ENCODE data around the gene TRAF3IP1. TPM values are rescaled to one million over a fixed set of nuclear protein-coding genes. Genes with fewer than 3 reads are reported as not detected.

Gene TRAF3IP1
- total RNA-seq, 2 experiments from 2014 or later: 7.9 to 9.2 TPM

DNA sequence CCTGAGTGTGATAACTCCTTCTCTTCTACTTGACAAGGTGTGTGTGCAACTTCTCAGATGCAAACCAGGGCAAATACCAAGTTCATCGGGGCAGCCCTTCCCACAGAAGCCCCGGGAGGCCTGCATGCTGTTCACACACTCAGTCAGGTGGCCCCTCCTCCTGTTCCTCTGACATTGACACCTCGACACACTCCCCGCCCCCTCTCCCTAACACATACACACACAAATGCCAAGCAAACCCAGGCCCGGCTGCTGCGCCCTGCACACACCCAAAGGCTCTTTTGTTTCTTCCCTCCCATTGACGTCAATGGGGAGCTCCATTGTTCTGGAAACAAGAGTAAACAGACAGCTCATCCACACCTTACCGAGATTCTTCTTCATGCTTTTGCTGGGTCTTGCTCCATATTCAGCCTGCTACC lies 30.2 kb upstream of the TRAF3IP1 start:
- ChIA-PET POLR2A (no interaction called here), CTCF (interaction anchor here (1.3 kb wide), 1 partner anchor 31 kb away, joined by 3 read pairs; no protein-coding TSS in a partner anchor)
- peak overlapping the region; percentile 96 for H3K27ac Mint-ChIP-seq
- H3K27me3 Mint-ChIP-seq: no peaks in the 10 kb centered on the region
- DNase-seq: no peak
- no peaks in the 10 kb centered on the region for H3K9me3 Mint-ChIP-seq
- peaks cover 29% of the 10 kb centered on the region for H3K4me1 Mint-ChIP-seq
- peak overlapping the region; percentile 88 for H3K4me3 Mint-ChIP-seq
- H3K36me3 Mint-ChIP-seq (ENCODE audit: low read depth): no peaks in the 10 kb centered on the region

DNA sequence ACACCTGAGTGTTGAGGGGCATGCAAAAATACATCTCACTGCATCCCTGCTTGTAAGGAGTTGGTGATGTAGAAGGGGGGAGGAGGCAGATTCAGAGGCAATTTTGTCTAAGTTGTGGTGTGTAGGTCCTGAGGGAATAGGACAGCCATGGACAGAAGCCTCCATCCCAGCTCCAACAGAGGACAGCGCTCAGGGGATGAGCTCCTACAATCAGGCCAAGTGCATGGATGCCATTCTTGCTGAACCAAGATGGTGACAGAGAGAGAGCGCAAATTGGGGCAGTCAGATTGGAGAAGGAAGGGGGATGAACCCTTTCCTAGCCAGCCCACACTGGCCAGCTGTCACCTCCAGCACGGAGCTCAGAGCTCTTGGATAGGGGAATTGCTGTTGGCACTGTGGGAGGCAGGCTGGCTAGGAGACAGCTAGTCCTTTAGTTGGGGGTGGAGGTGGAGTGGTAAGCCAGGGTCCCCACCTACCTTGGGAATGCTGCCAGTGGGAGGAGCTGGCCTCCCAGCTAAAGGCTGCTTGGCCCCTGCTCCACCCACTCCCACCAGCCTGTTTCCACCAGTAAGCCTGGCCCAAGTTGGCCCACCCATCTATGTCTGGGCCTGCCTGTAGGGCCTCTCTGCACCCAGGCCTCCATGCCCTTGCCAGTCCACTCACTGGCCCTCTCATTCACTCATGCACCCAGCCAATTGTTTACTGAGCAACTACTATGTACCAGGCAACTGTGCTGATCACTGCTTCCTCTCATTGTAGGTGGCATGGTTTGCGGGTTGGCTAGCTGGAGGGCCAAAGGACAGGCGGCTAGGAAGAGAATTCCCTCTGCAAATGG lies 29.4 kb upstream of the TRAF3IP1 start:
- H3K4me3 Mint-ChIP-seq: no peak overlapping the region
- ChIA-PET POLR2A (no interaction called here), CTCF (interaction anchor here (0.8 to 1.2 kb wide), 3 partner anchors 27 to 778 kb away, joined by 3 read pairs; no protein-coding TSS in a partner anchor)
- no peak overlapping the region for H3K27ac Mint-ChIP-seq
- H3K36me3 Mint-ChIP-seq (ENCODE audit: low read depth): no peaks in the 10 kb centered on the region
- no peaks in the 10 kb centered on the region for H3K27me3 Mint-ChIP-seq
- no peak for DNase-seq
- H3K9me3 Mint-ChIP-seq: no peaks in the 10 kb centered on the region
- peaks cover 29% of the 10 kb centered on the region for H3K4me1 Mint-ChIP-seq

DNA sequence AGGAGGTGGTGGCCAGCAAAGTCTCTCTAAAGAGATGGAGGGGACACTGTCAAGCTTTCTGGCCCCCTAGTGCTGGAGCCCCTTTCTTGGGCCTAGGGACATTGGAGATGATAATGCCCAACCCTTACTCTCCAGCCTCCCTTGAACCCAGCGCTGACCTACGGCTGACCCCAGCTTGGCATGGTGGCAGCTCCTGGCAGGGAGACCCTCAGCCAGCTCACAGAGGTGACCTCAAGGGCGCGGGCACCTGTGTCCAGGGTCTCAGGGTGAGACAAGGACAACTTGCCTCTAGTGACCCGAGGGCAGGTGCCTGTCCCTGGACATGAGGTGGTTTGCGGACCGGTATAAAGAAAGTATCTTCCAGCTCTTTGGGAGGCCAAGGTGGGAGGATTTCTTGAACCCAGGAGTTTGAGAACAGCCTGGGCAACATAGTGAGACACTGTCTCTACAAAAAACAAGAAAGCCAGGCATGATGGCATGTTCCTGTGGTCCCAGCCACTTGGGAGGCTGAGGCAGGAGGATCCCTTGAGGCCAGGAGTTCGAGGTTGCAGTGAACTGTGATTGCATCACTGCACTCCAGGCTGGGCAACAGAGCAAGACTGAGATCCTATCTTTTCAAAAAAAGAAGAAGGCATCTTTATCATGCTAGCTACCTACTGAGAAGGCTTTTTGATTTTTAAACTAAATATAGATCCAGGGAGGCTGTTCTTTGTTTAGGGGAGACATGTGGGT lies 28.6 kb upstream of the TRAF3IP1 start:
- Mint-ChIP-seq H3K36me3 (ENCODE audit: low read depth) (no peaks in the 10 kb centered on the region), H3K27me3 (no peaks in the 10 kb centered on the region), H3K4me1 (peaks cover 23% of the 10 kb centered on the region), H3K27ac (no peak overlapping the region), H3K4me3 (no peak overlapping the region), H3K9me3 (no peaks in the 10 kb centered on the region)
- CTCF ChIA-PET: interaction anchor here (0.8 to 1.2 kb wide), 3 partner anchors 28 to 779 kb away, joined by 3 read pairs; no protein-coding TSS in a partner anchor
- POLR2A ChIA-PET: no interaction called here
- DNase-seq: no peak

DNA sequence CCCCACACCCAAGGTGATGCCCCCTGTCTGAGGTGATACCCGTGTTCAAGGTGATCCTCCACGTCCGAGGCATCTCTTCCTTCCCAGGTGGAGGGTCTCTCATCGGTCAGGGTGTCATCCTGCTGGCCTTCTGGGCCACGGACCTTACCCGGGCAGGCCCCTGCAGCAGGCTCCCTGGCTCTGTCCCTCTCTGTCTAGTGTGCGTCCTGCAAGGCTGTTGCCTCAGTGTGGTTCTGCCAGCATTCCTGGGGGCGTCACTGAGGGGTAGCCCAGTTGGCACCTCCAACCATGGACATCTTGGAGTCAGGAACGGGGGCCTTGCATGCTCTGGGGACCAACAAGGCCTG lies 26.3 kb upstream of the TRAF3IP1 start:
- no peak overlapping the region for H3K4me3 Mint-ChIP-seq
- no peaks in the 10 kb centered on the region for H3K9me3 Mint-ChIP-seq
- peaks cover 13% of the 10 kb centered on the region for H3K4me1 Mint-ChIP-seq
- DNase-seq: no peak
- ChIA-PET CTCF (interaction anchor here (0.6 kb wide), 1 partner anchor 184 kb away, joined by 3 read pairs; no protein-coding TSS in a partner anchor), POLR2A (no interaction called here)
- no peaks in the 10 kb centered on the region for H3K36me3 Mint-ChIP-seq (ENCODE audit: low read depth)
- no peaks in the 10 kb centered on the region for H3K27me3 Mint-ChIP-seq
- H3K27ac Mint-ChIP-seq: no peak overlapping the region

DNA sequence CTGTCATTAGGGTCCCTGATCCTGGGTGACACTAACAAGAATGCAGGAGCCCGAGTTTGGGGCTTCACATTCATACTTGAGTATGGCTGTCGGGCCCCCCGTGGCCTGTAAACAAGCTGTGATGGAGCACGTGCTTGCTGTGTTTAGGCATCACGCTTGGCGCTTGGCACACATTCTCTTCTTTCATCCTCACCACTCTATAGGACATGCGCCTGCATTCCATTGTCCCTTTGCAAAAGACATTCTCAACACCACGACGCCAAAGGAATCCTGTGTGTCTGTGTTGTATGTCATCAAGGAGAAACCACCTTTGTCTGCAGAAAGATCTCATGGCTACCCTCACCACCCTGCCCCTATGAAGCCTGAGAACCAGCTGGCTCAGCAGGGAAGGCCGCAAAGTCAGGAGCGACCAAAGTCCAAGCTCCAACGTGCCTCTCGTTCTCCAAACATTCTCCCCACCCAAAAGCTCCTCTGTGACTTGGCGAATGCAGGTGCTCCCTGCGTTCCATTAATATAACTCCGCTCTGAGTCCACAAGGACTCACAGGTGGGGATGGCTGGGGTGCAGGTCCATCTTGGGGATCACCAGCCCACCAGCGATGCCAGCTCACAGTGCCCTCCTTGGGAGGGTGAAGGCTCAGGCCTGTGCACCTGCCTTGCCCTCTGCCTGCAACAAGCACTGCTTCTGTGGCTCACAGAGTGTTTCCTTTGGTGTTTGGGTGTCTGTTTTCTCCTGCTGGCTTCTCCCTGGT lies 25.8 kb upstream of the TRAF3IP1 start:
- H3K4me1 Mint-ChIP-seq: peaks cover 8% of the 10 kb centered on the region
- no peaks in the 10 kb centered on the region for H3K9me3 Mint-ChIP-seq
- H3K4me3 Mint-ChIP-seq: no peak overlapping the region
- no peak for DNase-seq
- POLR2A ChIA-PET: no interaction called here
- CTCF ChIA-PET: no interaction called here
- no peaks in the 10 kb centered on the region for H3K27me3 Mint-ChIP-seq
- no peak overlapping the region for H3K27ac Mint-ChIP-seq
- no peaks in the 10 kb centered on the region for H3K36me3 Mint-ChIP-seq (ENCODE audit: low read depth)

DNA sequence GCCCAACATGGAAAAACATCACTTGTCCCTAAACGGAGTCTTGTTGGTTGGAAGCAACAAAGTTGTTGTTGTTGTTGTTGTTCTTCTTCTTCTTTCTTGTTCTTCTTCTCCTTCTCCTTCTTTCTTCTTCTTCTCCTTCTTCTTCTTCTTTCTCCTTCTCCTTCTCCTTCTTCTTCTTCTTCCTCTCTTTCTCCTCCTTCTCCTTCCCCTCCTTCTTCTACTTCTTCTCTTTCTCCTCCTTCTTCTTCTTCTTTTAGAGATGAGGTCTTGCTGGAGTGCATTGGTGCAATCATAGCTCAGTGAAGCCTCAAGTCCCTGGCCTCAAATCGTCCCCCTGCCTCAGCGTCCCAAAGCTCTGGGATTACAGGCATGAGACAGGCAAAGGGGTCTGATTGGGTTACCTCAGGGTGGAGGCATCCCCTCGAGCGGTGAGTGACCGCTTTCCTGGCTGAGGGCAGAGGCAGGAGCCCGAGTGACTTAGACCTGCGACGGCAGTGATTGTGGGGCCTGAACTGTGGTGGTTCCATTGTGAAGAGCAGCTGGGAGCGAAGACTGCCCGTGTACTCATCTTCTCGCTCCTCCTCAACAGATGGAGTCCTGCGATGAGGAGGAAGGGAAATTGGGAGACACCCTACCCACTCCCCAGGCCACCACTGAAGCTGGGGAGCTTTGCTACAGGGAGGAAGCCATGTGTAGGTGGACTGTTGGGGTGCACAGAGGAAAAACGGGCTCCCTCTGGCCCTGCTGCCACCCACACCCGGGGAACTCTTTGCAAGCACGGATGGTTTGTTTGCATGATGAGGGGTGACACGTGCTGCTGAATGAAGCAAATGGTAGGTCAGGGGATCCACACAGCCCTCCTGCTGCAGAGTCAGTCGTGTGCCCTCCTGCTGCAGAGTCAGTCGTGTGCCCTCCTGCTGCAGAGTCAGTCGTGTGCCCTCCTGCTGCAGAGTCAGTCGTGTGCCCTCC lies 24.9 kb upstream of the TRAF3IP1 start:
- Mint-ChIP-seq H3K9me3 (no peaks in the 10 kb centered on the region), H3K36me3 (ENCODE audit: low read depth) (no peaks in the 10 kb centered on the region), H3K4me1 (no peaks in the 10 kb centered on the region), H3K27ac (no peak overlapping the region), H3K27me3 (no peaks in the 10 kb centered on the region), H3K4me3 (no peak overlapping the region)
- DNase-seq: no peak
- POLR2A ChIA-PET: no interaction called here
- CTCF ChIA-PET: interaction anchor here (0.9 kb wide), 1 partner anchor 345 kb away, joined by 3 read pairs; no protein-coding TSS in a partner anchor

DNA sequence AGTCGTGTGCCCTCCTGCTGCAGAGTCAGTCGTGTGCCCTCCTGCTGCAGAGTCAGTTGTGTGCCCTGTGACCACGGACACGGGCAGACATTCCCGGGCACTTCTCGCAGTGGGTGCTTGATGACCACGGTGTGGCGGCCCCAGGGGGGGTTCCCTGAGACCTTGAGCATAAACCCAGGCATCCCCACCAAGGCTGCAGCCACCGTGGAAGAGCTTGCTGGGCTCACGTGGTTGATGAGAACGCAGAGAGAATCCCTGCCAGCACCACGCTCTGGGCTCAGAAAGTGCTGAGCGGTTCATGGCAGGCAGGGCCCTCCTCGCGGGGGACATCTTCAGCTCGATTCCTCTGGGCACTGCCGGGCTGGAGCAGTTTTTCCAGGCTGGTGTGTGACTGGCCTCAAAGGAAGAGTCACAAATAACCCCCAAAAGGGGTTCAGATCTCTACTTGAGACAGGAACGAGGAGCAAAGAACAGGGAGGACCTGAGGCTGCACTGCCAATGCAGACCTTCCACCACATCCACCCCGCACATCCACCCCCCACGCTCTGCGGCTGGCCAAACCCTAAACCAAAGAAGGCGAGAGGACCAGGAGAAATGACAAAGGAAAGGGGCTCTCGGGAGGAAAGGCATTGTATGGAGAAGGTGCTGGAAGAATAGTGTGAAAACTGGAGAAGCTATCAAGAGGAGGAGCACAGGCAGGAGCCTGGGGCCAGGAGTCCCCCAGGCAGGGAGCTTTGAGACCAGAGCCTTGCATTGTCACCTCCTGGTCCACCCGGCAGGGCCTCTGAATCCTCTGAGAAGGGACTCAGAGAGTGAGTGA lies 23.5 kb upstream of the TRAF3IP1 start:
- H3K4me3 Mint-ChIP-seq: no peak overlapping the region
- no peak for DNase-seq
- no peaks in the 10 kb centered on the region for H3K4me1 Mint-ChIP-seq
- ChIA-PET CTCF (no interaction called here), POLR2A (no interaction called here)
- no peak overlapping the region for H3K27ac Mint-ChIP-seq
- H3K27me3 Mint-ChIP-seq: no peaks in the 10 kb centered on the region
- H3K9me3 Mint-ChIP-seq: no peaks in the 10 kb centered on the region
- H3K36me3 Mint-ChIP-seq (ENCODE audit: low read depth): no peaks in the 10 kb centered on the region

DNA sequence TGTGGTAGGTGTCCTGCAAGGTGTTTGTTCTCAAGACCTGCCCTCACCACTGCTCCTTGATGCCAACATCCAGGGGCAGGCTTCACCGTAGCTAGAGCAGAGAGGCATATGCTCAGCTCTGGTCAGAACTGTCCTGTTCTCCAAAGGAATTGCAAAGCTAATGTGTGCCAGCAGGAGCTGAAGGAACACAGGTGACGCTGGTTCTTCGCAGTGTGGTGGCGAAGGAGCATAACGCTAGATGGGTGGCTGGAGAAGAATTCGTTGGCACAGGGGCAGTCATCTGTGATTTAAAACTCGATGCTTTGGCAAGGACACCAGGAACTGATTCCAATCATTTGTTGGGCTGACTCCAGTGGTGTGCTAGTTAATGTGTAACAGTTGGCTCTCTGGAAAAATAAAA lies 20.5 kb upstream of the TRAF3IP1 start:
- H3K4me3 Mint-ChIP-seq: no peak overlapping the region
- no peaks in the 10 kb centered on the region for H3K9me3 Mint-ChIP-seq
- ChIA-PET POLR2A (no interaction called here), CTCF (interaction anchor here (0.8 kb wide), 1 partner anchor 17 kb away, joined by 4 read pairs; no protein-coding TSS in a partner anchor)
- H3K27me3 Mint-ChIP-seq: no peaks in the 10 kb centered on the region
- H3K27ac Mint-ChIP-seq: no peak overlapping the region
- DNase-seq: no peak
- H3K36me3 Mint-ChIP-seq (ENCODE audit: low read depth): no peaks in the 10 kb centered on the region
- H3K4me1 Mint-ChIP-seq: no peaks in the 10 kb centered on the region

DNA sequence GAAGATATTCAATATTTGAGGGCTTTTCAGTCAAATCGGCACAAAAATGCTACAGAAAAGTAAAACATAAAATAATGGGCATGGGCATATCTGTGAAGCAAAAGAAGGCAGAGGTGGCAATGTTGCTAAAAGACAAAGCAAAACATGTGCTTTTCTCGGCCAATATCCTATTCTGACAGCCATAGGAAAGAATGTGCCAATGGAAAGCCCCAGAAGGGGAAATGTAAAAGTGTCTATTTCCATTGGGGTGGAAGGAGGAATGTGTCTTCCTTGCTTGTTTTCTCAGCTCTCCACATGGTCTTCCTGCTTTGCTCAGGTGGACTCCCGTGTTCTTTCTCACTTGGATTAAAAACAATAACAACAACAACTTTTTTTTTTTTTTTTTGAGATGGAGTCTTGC lies 18.2 kb upstream of the TRAF3IP1 start:
- ChIA-PET CTCF (interaction anchor here (2.1 kb wide), 1 partner anchor 13 kb away, joined by 4 read pairs; no protein-coding TSS in a partner anchor), POLR2A (no interaction called here)
- Mint-ChIP-seq H3K4me3 (no peak overlapping the region), H3K4me1 (no peaks in the 10 kb centered on the region), H3K36me3 (ENCODE audit: low read depth) (no peaks in the 10 kb centered on the region), H3K27me3 (no peaks in the 10 kb centered on the region), H3K9me3 (no peaks in the 10 kb centered on the region), H3K27ac (no peak overlapping the region)
- no peak for DNase-seq

DNA sequence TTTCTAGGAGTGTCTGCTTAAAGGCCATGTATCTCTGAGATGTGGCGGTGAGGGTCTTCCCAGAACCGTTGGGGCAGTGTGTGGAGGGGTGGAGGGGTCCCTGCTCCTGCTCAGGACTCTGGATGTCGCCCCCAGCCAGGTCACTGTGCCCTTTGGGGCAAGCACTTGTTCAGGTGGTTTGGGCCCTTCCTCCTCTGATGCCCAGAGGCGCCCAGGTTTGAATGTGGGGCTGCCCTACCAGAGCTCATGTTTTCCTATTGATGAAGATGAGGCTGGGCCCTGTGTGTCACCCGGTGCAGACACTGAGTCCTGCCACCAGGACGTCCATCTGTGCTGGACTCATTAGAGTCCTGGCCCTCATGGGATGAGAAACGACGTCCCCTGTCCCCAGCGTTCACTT lies 17.6 kb upstream of the TRAF3IP1 start:
- DNase-seq: no peak

DNA sequence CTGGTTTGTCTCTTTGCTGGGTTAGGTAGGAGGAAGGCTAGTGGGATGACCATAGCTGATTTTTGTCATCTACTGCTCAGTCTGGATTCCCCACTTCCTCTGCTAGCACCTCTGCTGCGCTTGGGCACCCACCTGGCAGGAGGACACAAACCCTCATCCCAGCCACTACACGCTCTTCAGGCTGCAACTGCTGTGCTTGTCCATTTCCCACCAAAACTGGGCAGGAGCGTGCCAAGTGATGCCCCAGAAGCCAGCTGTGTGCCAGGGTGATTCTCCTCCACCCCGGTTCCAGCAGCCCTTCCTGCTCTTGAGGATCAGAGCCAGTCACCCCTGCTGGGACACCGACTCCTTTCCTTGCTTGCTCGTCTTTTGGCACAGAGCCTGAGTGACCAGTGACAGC lies 16.2 kb upstream of the TRAF3IP1 start:
- ChIA-PET POLR2A (interaction anchor here (0.7 kb wide), 1 partner anchor 80 kb away, joined by 4 read pairs; no protein-coding TSS in a partner anchor), CTCF (interaction anchor here (1.0 to 1.3 kb wide), 2 partner anchors 11 to 15 kb away, joined by 3 read pairs; no protein-coding TSS in a partner anchor)
- Mint-ChIP-seq H3K27me3 (no peaks in the 10 kb centered on the region), H3K27ac (no peak overlapping the region), H3K9me3 (no peaks in the 10 kb centered on the region), H3K36me3 (ENCODE audit: low read depth) (no peaks in the 10 kb centered on the region), H3K4me3 (no peak overlapping the region), H3K4me1 (no peaks in the 10 kb centered on the region)
- DNase-seq: no peak

More for the DNA sequence above, 17.6 kb upstream of the TRAF3IP1 start:
- POLR2A ChIA-PET: no interaction called here
- Mint-ChIP-seq H3K4me3 (no peak overlapping the region), H3K9me3 (no peaks in the 10 kb centered on the region), H3K4me1 (no peaks in the 10 kb centered on the region), H3K36me3 (ENCODE audit: low read depth) (no peaks in the 10 kb centered on the region), H3K27me3 (no peaks in the 10 kb centered on the region), H3K27ac (no peak overlapping the region)
- CTCF ChIA-PET: interaction anchor here (2.1 kb wide), 1 partner anchor 14 kb away, joined by 4 read pairs; no protein-coding TSS in a partner anchor
